Measurements from ENCODE around the gene FAR2. TPM values are rescaled to one million over a fixed set of nuclear protein-coding genes. Genes with fewer than 3 reads are reported as not detected.
"Not testable (repeated sequence)": the region's sequence is repeated elsewhere in the genome, so short reads cannot be mapped to it uniquely, and the experiment has no call there.

Gene FAR2
- total and polyA plus RNA-seq, 4 donors: 1.9 to 12.2 (median 9.9) TPM

GRCh38 chr12:29365091-29365490, 216.0 kb downstream of the FAR2 start:
- DNase-seq (no peak), ATAC-seq (ENCODE audit: low FRiP score) (no peak)
- no peak overlapping the region for H3K4me3 ChIP-seq (ENCODE audit: low read length in 2 of 2)
- no peaks in the 10 kb centered on the region for H3K4me1 ChIP-seq (ENCODE audit: control insufficient read depth in 1 of 2, insufficient read depth in 2 of 2, low read length in 2 of 2)
- H3K36me3 ChIP-seq (ENCODE audit: control insufficient read depth in 1 of 2, insufficient read depth in 2 of 2, low read length in 1 of 2): peaks cover 0 to 3% of the 10 kb centered on the region in 2 donors
- 95 to 97% methylated on average over 2 of the region's 2 CpGs for WGBS, 2 donors
- no peaks in the 10 kb centered on the region for H3K9me3 ChIP-seq (ENCODE audit: control insufficient read depth, low read length)
- intact Hi-C loops (cut with DNase I): no loop called here
- H3K27me3 ChIP-seq (ENCODE audit: control insufficient read depth in 1 of 2, insufficient read depth in 2 of 2, low read length in 1 of 2): no peaks in the 10 kb centered on the region
- H3K27ac ChIP-seq (ENCODE audit: low read depth in 1 of 2, low read length in 2 of 2): no peak overlapping the region

GRCh38 chr12:29374012-29374411, 224.9 kb downstream of the FAR2 start:
- WGBS, 2 donors: 96 to 98% methylated on average over 2 of the region's 2 CpGs
- Histone ChIP-seq H3K27ac (ENCODE audit: low read depth in 1 of 2, low read length in 2 of 2) (no peak overlapping the region), H3K27me3 (ENCODE audit: control insufficient read depth in 1 of 2, insufficient read depth in 2 of 2, low read length in 1 of 2) (no peaks in the 10 kb centered on the region), H3K9me3 (ENCODE audit: control insufficient read depth, low read length) (no peaks in the 10 kb centered on the region), H3K36me3 (ENCODE audit: control insufficient read depth in 1 of 2, insufficient read depth in 2 of 2, low read length in 1 of 2) (no peaks in the 10 kb centered on the region), H3K4me3 (ENCODE audit: low read length in 2 of 2) (no peak overlapping the region), H3K4me1 (ENCODE audit: control insufficient read depth in 1 of 2, insufficient read depth in 2 of 2, low read length in 2 of 2) (no peaks in the 10 kb centered on the region)
- no peak for DNase-seq
- ATAC-seq (ENCODE audit: low FRiP score): no peak
- intact Hi-C loops (cut with DNase I): no loop called here

- Histone ChIP-seq H3K36me3 (ENCODE audit: control insufficient read depth in 1 of 2, insufficient read depth in 2 of 2, low read length in 1 of 2) (no peaks in the 10 kb centered on the region), H3K9me3 (ENCODE audit: control insufficient read depth, low read length) (no peaks in the 10 kb centered on the region), H3K27me3 (ENCODE audit: control insufficient read depth in 1 of 2, insufficient read depth in 2 of 2, low read length in 1 of 2) (no peaks in the 10 kb centered on the region), H3K4me3 (ENCODE audit: low read length in 2 of 2) (no peak overlapping the region), H3K27ac (ENCODE audit: low read depth in 1 of 2, low read length in 2 of 2) (no peak overlapping the region), H3K4me1 (ENCODE audit: control insufficient read depth in 1 of 2, insufficient read depth in 2 of 2, low read length in 2 of 2) (no peaks in the 10 kb centered on the region)
- no peak for DNase-seq
- 63 to 72% methylated on average over 4 of the region's 4 CpGs for WGBS, 2 donors
- ATAC-seq (ENCODE audit: low FRiP score): no peak
- intact Hi-C loops (cut with DNase I): no loop called here
These were observed 225.8 kb downstream of the FAR2 start for GRCh38 chr12:29374913-29375312.

GRCh38 chr12:29376118-29376517, 227.0 kb downstream of the FAR2 start:
- H3K9me3 ChIP-seq (ENCODE audit: control insufficient read depth, low read length): no peaks in the 10 kb centered on the region
- H3K4me1 ChIP-seq (ENCODE audit: control insufficient read depth in 1 of 2, insufficient read depth in 2 of 2, low read length in 2 of 2): no peaks in the 10 kb centered on the region
- intact Hi-C loops (cut with DNase I): no loop called here
- WGBS, 2 donors: 95 to 98% methylated on average over 2 of the region's 2 CpGs
- ATAC-seq (ENCODE audit: low FRiP score) (no peak), DNase-seq (no peak)
- H3K36me3 ChIP-seq (ENCODE audit: control insufficient read depth in 1 of 2, insufficient read depth in 2 of 2, low read length in 1 of 2): no peaks in the 10 kb centered on the region
- no peak overlapping the region for H3K4me3 ChIP-seq (ENCODE audit: low read length in 2 of 2)
- H3K27me3 ChIP-seq (ENCODE audit: control insufficient read depth in 1 of 2, insufficient read depth in 2 of 2, low read length in 1 of 2): no peaks in the 10 kb centered on the region
- no peak overlapping the region for H3K27ac ChIP-seq (ENCODE audit: low read depth in 1 of 2, low read length in 2 of 2)

- peak within 1 kb of the TSS in 1 of 2 donors; percentile 46 for H3K27ac ChIP-seq (ENCODE audit: low read depth in 1 of 2, low read length in 2 of 2)
- 0% methylated on average over 55 of the region's 55 CpGs for WGBS, 2 donors
- ATAC-seq (ENCODE audit: low FRiP score) (peak; percentile 99), DNase-seq (peak; percentile 93 to 94)
- intact Hi-C loops (cut with DNase I): no loop called here
- no peaks in the 10 kb centered on the region for H3K9me3 ChIP-seq (ENCODE audit: control insufficient read depth, low read length)
- H3K36me3 ChIP-seq (ENCODE audit: control insufficient read depth in 1 of 2, insufficient read depth in 2 of 2, low read length in 1 of 2): no peaks in the 10 kb centered on the region
- H3K4me1 ChIP-seq (ENCODE audit: control insufficient read depth in 1 of 2, insufficient read depth in 2 of 2, low read length in 2 of 2): no peaks in the 10 kb centered on the region
- no peaks in the 10 kb centered on the region for H3K27me3 ChIP-seq (ENCODE audit: control insufficient read depth in 1 of 2, insufficient read depth in 2 of 2, low read length in 1 of 2)
- H3K4me3 ChIP-seq (ENCODE audit: low read length in 2 of 2): peak within 1 kb of the TSS; percentile 65 to 85
These were observed 231.8 kb downstream of the FAR2 start, which contains the start of gene ERGIC2 for GRCh38 chr12:29380536-29381523. Gene ERGIC2 (minus strand): TSS chr12:29381172. CDS start chr12:29371633, 9,539 bp downstream.

- no peaks in the 10 kb centered on the region for H3K36me3 ChIP-seq (ENCODE audit: control insufficient read depth in 1 of 2, insufficient read depth in 2 of 2, low read length in 1 of 2)
These were observed 233.2 kb downstream of the FAR2 start for GRCh38 chr12:29382251-29382650.

GRCh38 chr12:29385194-29385593, 236.1 kb downstream of the FAR2 start:
- H3K27ac ChIP-seq (ENCODE audit: low read depth in 1 of 2, low read length in 2 of 2); DNase-seq; H3K9me3 ChIP-seq (ENCODE audit: control insufficient read depth, low read length); H3K36me3 ChIP-seq (ENCODE audit: control insufficient read depth in 1 of 2, insufficient read depth in 2 of 2, low read length in 1 of 2); ATAC-seq (ENCODE audit: low FRiP score); H3K4me1 ChIP-seq (ENCODE audit: control insufficient read depth in 1 of 2, insufficient read depth in 2 of 2, low read length in 2 of 2); H3K27me3 ChIP-seq (ENCODE audit: control insufficient read depth in 1 of 2, insufficient read depth in 2 of 2, low read length in 1 of 2); H3K4me3 ChIP-seq (ENCODE audit: low read length in 2 of 2); intact Hi-C loops (cut with DNase I): not testable (repeated sequence)
- 93 to 96% methylated on average over 14 to 17 of the region's 17 CpGs for WGBS, 2 donors

More at GRCh38 chr12:29382251-29382650, 233.2 kb downstream of the FAR2 start:
- Histone ChIP-seq H3K27ac (ENCODE audit: low read depth in 1 of 2, low read length in 2 of 2) (no peak overlapping the region), H3K27me3 (ENCODE audit: control insufficient read depth in 1 of 2, insufficient read depth in 2 of 2, low read length in 1 of 2) (no peaks in the 10 kb centered on the region), H3K9me3 (ENCODE audit: control insufficient read depth, low read length) (no peaks in the 10 kb centered on the region), H3K4me1 (ENCODE audit: control insufficient read depth in 1 of 2, insufficient read depth in 2 of 2, low read length in 2 of 2) (no peaks in the 10 kb centered on the region), H3K4me3 (ENCODE audit: low read length in 2 of 2) (no peak overlapping the region)
- intact Hi-C loops (cut with DNase I): no loop called here
- 97 to 99% methylated on average over 2 of the region's 2 CpGs for WGBS, 2 donors
- no peak for DNase-seq
- no peak for ATAC-seq (ENCODE audit: low FRiP score)
